ENCODE results near the gene NUMB.

- TF ChIP-seq CTCF (IDR thresholded peaks at IDR 0.05), result no peak
- TF ChIP-seq POLR2A (IDR thresholded peaks at IDR 0.05), result no peak
Observed at GRCh38 chr14:73333031-73333430, 125.3 kb downstream of the NUMB start.
